Loucy (cell line): Measurements from ENCODE around the gene FZR1.

Source experiments
- CTCF ChIP-seq: fragments of 200-600 bp; sonication (generic); conservative IDR thresholded peaks from 2 replicates; pipeline ENCODE4 v1.5.1; 2014; ENCODE audit warnings: mild to moderate bottlenecking, antibody characterized with exemption, low read length
- EZH2phosphoT487 ChIP-seq: fragments of 200-600 bp; IDR thresholded peaks from 2 replicates; pipeline ENCODE4 v1.6.1; 2018; ENCODE audit warnings: antibody characterized with exemption, mild to moderate bottlenecking, moderate library complexity, borderline replicate concordance

- peak; percentile 45; the same call in 1 of the 2 replicates for TF ChIP-seq CTCF
- no peak for TF ChIP-seq EZH2phosphoT487
Measured at GRCh38 chr19:3575260-3575741, 69.2 kb downstream of the FZR1 start.
